ENCODE data around the gene CHST1. TPM values are rescaled to one million over a fixed set of nuclear protein-coding genes. Genes with fewer than 3 reads are reported as not detected.

Gene CHST1
- polyA plus RNA-seq, 2 of the 4 experiments (the other 2 are of a cell fraction) = 0.40 to 0.89 TPM

GRCh38 chr11:45646275-45646927 lies 19.0 kb downstream of the CHST1 start:
- POLR2A ChIA-PET = no interaction called here
- FAIRE-seq (no peak), DNase-seq (ENCODE audit: low read depth in 1 of 2, low spot score in 1 of 2) (peak in 1 of 2 experiments; percentile 17), ATAC-seq (peak in 1 of 2 experiments; percentile 85; a peak in 3 of 6 replicates)
- no peak for TF ChIP-seq KDM5A (IDR thresholded peaks at IDR 0.05)
- TF ChIP-seq HMGXB4 (CRISPR knock-in tag; IDR thresholded peaks at IDR 0.05; ENCODE audit: borderline replicate concordance) = no peak
- TF ChIP-seq ELK1 (IDR thresholded peaks at IDR 0.05; ENCODE audit: low read depth, low read length) = no peak
- TF ChIP-seq RFX5 (IDR thresholded peaks at IDR 0.05) = no peak
- no peak for TF ChIP-seq EHF (CRISPR knock-in tag; IDR thresholded peaks at IDR 0.05)
- TF ChIP-seq USF2 (IDR thresholded peaks at IDR 0.05) = peak; percentile 73
- CTCF ChIA-PET = interaction anchor here (5.1 to 9.4 kb wide), 2 partner anchors 10 to 275 kb away, joined by 20 to 75 read pairs; no protein-coding TSS in a partner anchor
- Histone ChIP-seq H3K4me2 (no peak overlapping the region), H3K27ac (no peak overlapping the region), H3K4me3 (no peak overlapping the region), H3K9me3 (no peaks in the 10 kb centered on the region), H3K4me1 (no peaks in the 10 kb centered on the region)
- WGBS (ENCODE audit: missing lambda C conversion rate) = no CpG with 5 or more reads among the region's 1 CpG

- no peaks in the 10 kb centered on the region for H3K4me1 ChIP-seq
- no peak overlapping the region for H3K27ac ChIP-seq
- ChIA-PET CTCF (interaction anchor here (1.4 to 9.4 kb wide), 3 partner anchors 11 to 274 kb away, joined by 6 to 75 read pairs (median 20); no protein-coding TSS in a partner anchor), POLR2A (no interaction called here)
- H3K9me3 ChIP-seq = no peaks in the 10 kb centered on the region
- no peak for FAIRE-seq
- H3K4me3 ChIP-seq = no peak overlapping the region
- WGBS (ENCODE audit: missing lambda C conversion rate) = 36% methylated on average over 10 of the region's 10 CpGs
- no peak for DNase-seq (ENCODE audit: low read depth in 1 of 2, low spot score in 1 of 2)
- no peak overlapping the region for H3K4me2 ChIP-seq
- no peak for TF ChIP-seq MYC (IDR thresholded peaks at IDR 0.05; ENCODE audit: borderline replicate concordance, low read length)
- no peak for TF ChIP-seq JUNB (IDR thresholded peaks at IDR 0.05)
- TF ChIP-seq CHD4 (IDR thresholded peaks at IDR 0.05; ENCODE audit: borderline replicate concordance) = no peak
- TF ChIP-seq SREBF2 (IDR thresholded peaks at IDR 0.05) = no peak
- no peak for TF ChIP-seq BHLHE40 (IDR thresholded peaks at IDR 0.05; ENCODE audit: low read depth, low read length)
- no peak for TF ChIP-seq PBX3 (IDR thresholded peaks at IDR 0.05)
- TF ChIP-seq EP300 (IDR thresholded peaks at IDR 0.05) = no peak
- no peak for TF ChIP-seq POLR2AphosphoS2 (conservative IDR thresholded peaks at IDR 0.05; ENCODE audit: low read length)
- TF ChIP-seq CEBPB (IDR thresholded peaks at IDR 0.05) = no peak
- no peak for TF ChIP-seq ATOH8 (CRISPR knock-in tag; IDR thresholded peaks at IDR 0.05; ENCODE audit: low read depth)
- TF ChIP-seq FOXS1 (CRISPR knock-in tag; IDR thresholded peaks at IDR 0.05) = no peak
- no peak for TF ChIP-seq CBX2 (IDR thresholded peaks at IDR 0.05; ENCODE audit: borderline replicate concordance, low read depth)
- TF ChIP-seq MAFK (IDR thresholded peaks at IDR 0.05; ENCODE audit: partially characterized antibody) = no peak
- TF ChIP-seq MAZ (IDR thresholded peaks at IDR 0.05; ENCODE audit: borderline replicate concordance, low read depth, low read length) = no peak
- TF ChIP-seq TFCP2L1 (CRISPR knock-in tag; IDR thresholded peaks at IDR 0.05) = no peak
- TF ChIP-seq ZNF302 (CRISPR knock-in tag; IDR thresholded peaks at IDR 0.05) = no peak
- no peak for TF ChIP-seq HDAC2 (IDR thresholded peaks at IDR 0.05)
- no peak for ATAC-seq
Observed at GRCh38 chr11:45644981-45645889, 20.2 kb downstream of the CHST1 start.
